Gastroesophageal sphincter (tissue), 4 donors: ENCODE results near the gene TBX1. TPM values are rescaled to one million over a fixed set of nuclear protein-coding genes. Genes with fewer than 3 reads are reported as not detected.

Source experiments
- ATAC-seq: fragments of 150-250 bp; one replicate; pipeline ENCODE4 v1.9.1; 2016; ENCODE audit warnings: mild to moderate bottlenecking, moderate library complexity
- H3K27ac ChIP-seq, 4 donors: fragments of 200-600 bp; sonication (generic) in 3 of 4; 1 replicate in 3 of 4; 2 replicates in 1 of 4; pipeline ENCODE4 v1.5.1; 2016 to 2019
- H3K27me3 ChIP-seq: fragments of 200-600 bp; sonication (generic); one replicate; pipeline ENCODE4 v1.5.1; 2019
- H3K36me3 ChIP-seq, 2 donors: fragments of 200-600 bp; sonication (generic); one replicate each; pipeline ENCODE4 v1.5.1; 2019; ENCODE audit warnings: control low read depth in 1 of 2
- H3K4me1 ChIP-seq, 3 donors: fragments of 200-600 bp; sonication (generic); 1 replicate in 2 of 3; 2 replicates in 1 of 3; pipeline ENCODE4 v1.5.1; 2016 to 2019; ENCODE audit warnings: control low read depth in 2 of 3
- H3K4me3 ChIP-seq, 2 donors: fragments of 200-600 bp; sonication (generic); one replicate each; pipeline ENCODE4 v1.5.1; 2019; ENCODE audit warnings: mild to moderate bottlenecking in 1 of 2, moderate library complexity in 1 of 2
- H3K9me3 ChIP-seq, 3 donors: fragments of 200-600 bp; sonication (generic); one replicate each; pipeline ENCODE4 v1.5.1; 2017 to 2019; ENCODE audit warnings: control low read depth in 2 of 3
- CTCF ChIP-seq, 4 experiments: fragments of 200-600 bp in 2 of 4; fragments of 450-650 bp in 2 of 4; sonication (generic) in 1 of 4; IDR thresholded peaks; one replicate each; pipeline ENCODE4 v1.5.1; 2017 to 2019; ENCODE audit warnings: antibody characterized with exemption in 4 of 4, mild to moderate bottlenecking in 2 of 4, moderate library complexity in 2 of 4
- EP300 ChIP-seq: sonication (generic); formaldehyde crosslinking; IDR thresholded peaks from one replicate; pipeline ENCODE4 v1.6.1; 2017; ENCODE audit warnings: antibody characterized with exemption, mild to moderate bottlenecking
- POLR2A ChIP-seq, 2 donors: fragments of 450-650 bp; IDR thresholded peaks; one replicate each; pipeline ENCODE4 v1.6.1; 2017; ENCODE audit warnings: antibody characterized with exemption in 2 of 2, mild to moderate bottlenecking in 2 of 2, moderate library complexity in 1 of 2
- POLR2AphosphoS5 ChIP-seq: sonication (generic); formaldehyde crosslinking; IDR thresholded peaks from one replicate; pipeline ENCODE4 v1.6.1; 2017; ENCODE audit warnings: antibody characterized with exemption
- WGBS, 2 donors: methylation state at CpG; one replicate each; pipeline ENCODE4 v1.1.5; 2018; ENCODE audit warnings: low coverage in 1 of 2; 5-methylcytosine and 5-hydroxymethylcytosine counted together
- total RNA-seq, 4 donors: library from RNA; depleted of rRNA; stranded (reverse); fragments of >200 nt; gene quantifications; one replicate each; pipeline ENCODE4 v1.1.0, GENCODE V29; 2016

The TBX1 gene
- total RNA-seq, 4 donors from 2014 or later: 0.31 to 2.7 (median 1.2) TPM

- H3K36me3 ChIP-seq: no peaks in the 10 kb centered on the region
- no peaks in the 10 kb centered on the region for H3K9me3 ChIP-seq
- whole genome bisulfite sequencing, 2 donors: 64% methylated on average over 4 of the region's 7 CpGs; no CpG with 5 or more reads in 1 of the 2 donors
These were observed 20.6 kb upstream of the TBX1 start for GRCh38 chr22:19739911-19740449.

GRCh38 chr22:19740586-19740985, 20.0 kb upstream of the TBX1 start:
- no CpG with 5 or more reads among the region's 15 CpGs for WGBS, 2 donors
- Histone ChIP-seq H3K27me3 (peaks cover 37% of the 10 kb centered on the region), H3K36me3 (no peaks in the 10 kb centered on the region), H3K4me1 (peaks cover 0 to 5% (median 0%) of the 10 kb centered on the region in 3 donors), H3K27ac (no peak overlapping the region), H3K9me3 (no peaks in the 10 kb centered on the region), H3K4me3 (no peak overlapping the region)
- ATAC-seq: no peak
- TF ChIP-seq EP300: no peak
- no peak for TF ChIP-seq CTCF (IDR thresholded peaks at IDR 0.05)
- no peak for TF ChIP-seq POLR2AphosphoS5
- no peak for TF ChIP-seq POLR2A (IDR thresholded peaks at IDR 0.05)

More at GRCh38 chr22:19739911-19740449, 20.6 kb upstream of the TBX1 start:
- no peak overlapping the region for H3K4me3 ChIP-seq
- no peak overlapping the region for H3K27ac ChIP-seq
- TF ChIP-seq POLR2A (IDR thresholded peaks at IDR 0.05) (no peak), EP300 (no peak), CTCF (IDR thresholded peaks at IDR 0.05) (no peak), POLR2AphosphoS5 (no peak)
- H3K27me3 ChIP-seq: peaks cover 39% of the 10 kb centered on the region
- no peaks in the 10 kb centered on the region for H3K4me1 ChIP-seq
- ATAC-seq: no peak

GRCh38 chr22:19741053-19741452, 19.5 kb upstream of the TBX1 start:
- Histone ChIP-seq H3K27me3 (peaks cover 32% of the 10 kb centered on the region), H3K9me3 (no peaks in the 10 kb centered on the region), H3K27ac (no peak overlapping the region), H3K4me3 (no peak overlapping the region), H3K4me1 (peaks cover 0 to 8% (median 0%) of the 10 kb centered on the region in 3 donors), H3K36me3 (no peaks in the 10 kb centered on the region)
- TF ChIP-seq CTCF (IDR thresholded peaks at IDR 0.05) (no peak), EP300 (no peak), POLR2A (IDR thresholded peaks at IDR 0.05) (no peak), POLR2AphosphoS5 (no peak)
- no peak for ATAC-seq
- 67 to 95% methylated on average over 1 to 2 of the region's 7 CpGs for WGBS, 2 donors

GRCh38 chr22:19742160-19743066, 18.2 kb upstream of the TBX1 start:
- H3K27ac ChIP-seq: no peak overlapping the region
- H3K27me3 ChIP-seq: peaks cover 18% of the 10 kb centered on the region
- TF ChIP-seq EP300: no peak
- TF ChIP-seq POLR2A (IDR thresholded peaks at IDR 0.05): no peak
- ATAC-seq: no peak
- no peaks in the 10 kb centered on the region for H3K9me3 ChIP-seq
- H3K4me3 ChIP-seq: no peak overlapping the region
- H3K36me3 ChIP-seq: no peaks in the 10 kb centered on the region
- peaks cover 0 to 8% (median 0%) of the 10 kb centered on the region in 3 donors for H3K4me1 ChIP-seq
- 100% methylated on average over 1 of the region's 21 CpGs; no CpG with 5 or more reads in 1 of the 2 donors for WGBS, 2 donors

GRCh38 chr22:19743081-19743480, 17.5 kb upstream of the TBX1 start:
- no CpG with 5 or more reads among the region's 6 CpGs for WGBS, 2 donors
- TF ChIP-seq POLR2AphosphoS5 (no peak), POLR2A (IDR thresholded peaks at IDR 0.05) (no peak), EP300 (no peak), CTCF (IDR thresholded peaks at IDR 0.05) (no peak)
- no peaks in the 10 kb centered on the region for H3K9me3 ChIP-seq
- H3K27me3 ChIP-seq: peaks cover 12% of the 10 kb centered on the region
- peaks cover 0 to 8% (median 0%) of the 10 kb centered on the region in 3 donors for H3K4me1 ChIP-seq
- H3K4me3 ChIP-seq: no peak overlapping the region
- H3K27ac ChIP-seq: no peak overlapping the region
- no peak for ATAC-seq
- H3K36me3 ChIP-seq: no peaks in the 10 kb centered on the region
